Measurements from ENCODE around the gene CDHR2.
A peak's percentile ranks its signal among the peaks of the same experiment; 100 is the strongest.

Gene CDHR2

GRCh38 chr5:176616511-176616910 lies 67.4 kb downstream of the CDHR2 start:
- DNase-seq (ENCODE audit: low read depth in 2 of 2, low spot score in 1 of 2) = no peak

DNA sequence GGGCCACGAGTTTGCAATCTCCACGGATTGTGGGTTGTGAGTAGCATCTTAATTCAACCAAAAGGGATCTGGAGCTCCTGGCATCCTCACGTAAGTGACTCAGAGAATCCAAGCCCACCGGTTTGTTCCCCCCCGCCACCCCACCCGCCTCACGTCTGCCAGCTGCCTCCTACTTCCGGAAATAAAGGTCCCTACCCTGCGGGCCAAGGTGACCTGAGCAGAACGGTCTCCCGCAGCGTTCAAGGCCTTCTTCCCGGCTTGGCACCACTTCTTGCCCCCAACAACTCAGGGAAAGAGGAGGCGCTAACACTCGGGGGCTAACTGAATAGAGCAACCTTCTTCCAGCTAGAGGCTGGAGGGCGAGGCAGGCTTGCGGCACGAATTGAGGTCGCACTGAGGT lies 69.6 kb downstream of the CDHR2 start:
- no peak for DNase-seq (ENCODE audit: low read depth in 2 of 2, low spot score in 1 of 2)

DNA sequence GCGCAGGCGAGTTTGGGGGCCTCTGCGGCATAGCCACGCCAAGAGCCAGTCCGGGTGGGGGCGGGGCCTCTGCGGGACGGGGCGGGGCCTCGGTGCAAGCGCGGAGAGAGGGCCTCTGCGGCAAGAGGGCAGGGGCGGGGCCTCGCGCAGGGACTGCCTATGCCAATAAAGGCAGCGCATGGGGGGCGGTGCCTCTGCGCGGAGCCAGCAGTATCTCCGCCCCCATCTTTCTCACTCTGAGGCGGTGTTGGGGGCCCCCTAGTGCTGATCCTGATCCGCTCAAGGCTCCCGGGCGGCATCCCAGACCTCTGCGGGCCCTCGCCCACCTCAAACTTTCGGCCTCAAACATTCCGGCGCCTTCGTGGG lies 70.0 kb downstream of the CDHR2 start:
- DNase-seq (ENCODE audit: low read depth in 2 of 2, low spot score in 1 of 2) = peak; percentile 47 to 65

DNA sequence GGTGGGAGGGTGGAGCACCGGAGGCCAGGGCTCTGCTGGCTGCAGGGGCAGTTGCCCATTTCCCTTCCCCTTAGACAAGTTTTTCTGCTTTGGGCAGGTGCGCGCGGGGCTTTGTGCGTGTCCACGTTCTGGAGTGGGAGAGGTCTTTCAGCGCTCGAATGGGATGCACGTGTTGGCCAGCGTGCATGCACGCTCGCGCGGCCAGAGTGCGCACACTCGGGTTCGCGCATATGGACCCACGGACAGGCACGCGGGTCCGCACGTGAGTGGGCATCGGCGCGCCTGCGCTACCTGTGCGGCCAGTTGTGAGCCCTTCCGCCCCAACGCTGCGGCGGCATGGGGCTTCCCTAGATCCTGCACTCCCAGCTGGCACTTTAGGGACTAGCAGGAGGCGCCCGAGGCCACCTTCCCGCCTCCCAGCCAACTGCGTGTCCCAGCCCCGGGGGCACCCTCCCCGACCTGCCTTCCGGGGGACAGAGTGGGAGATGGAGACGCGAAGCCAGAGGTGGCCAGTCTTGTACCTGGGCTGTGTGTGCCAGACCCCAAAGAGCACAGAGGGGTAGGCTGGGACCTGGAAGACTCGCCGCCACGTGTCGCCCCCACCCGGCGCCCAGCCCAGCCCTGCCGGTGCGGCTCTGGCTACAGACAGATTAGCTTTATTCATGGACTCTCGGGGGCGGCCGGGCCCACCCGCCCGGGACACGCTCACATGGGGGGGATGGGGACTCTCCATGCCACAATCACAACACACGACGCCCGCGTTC lies 70.6 kb downstream of the CDHR2 start:
- DNase-seq (ENCODE audit: low read depth in 2 of 2, low spot score in 1 of 2) = no peak

DNA sequence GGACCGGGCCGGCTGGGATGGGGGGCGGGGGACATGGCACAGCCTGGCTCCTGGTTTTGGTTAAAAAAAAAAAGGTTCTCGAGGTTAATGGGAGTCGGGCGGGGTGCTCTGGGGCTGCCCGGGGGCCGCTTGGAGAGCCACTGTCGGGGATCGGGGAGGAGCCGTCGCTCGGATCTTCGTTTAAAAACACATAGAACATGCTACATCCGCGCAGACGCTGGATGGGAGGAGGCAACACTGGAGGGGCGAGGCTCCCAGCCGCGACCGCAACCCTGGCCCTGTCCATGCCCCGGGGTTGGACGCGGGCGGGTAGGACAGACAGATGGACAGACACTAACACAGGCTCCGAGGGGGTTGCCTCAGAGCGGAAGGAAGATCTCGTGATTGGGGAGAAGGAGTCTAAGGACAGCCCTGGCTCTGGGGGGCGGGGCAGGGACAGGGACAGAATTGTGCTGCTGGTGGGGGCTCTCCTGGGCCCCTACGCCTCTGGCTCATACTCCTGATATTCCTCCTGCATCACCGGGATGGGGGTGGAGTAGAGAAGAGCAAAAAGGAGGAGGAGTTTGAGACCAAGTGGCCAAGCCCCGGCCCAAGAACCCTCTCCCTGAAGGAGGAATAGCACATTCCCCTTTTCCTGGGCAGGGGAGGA lies 71.3 kb downstream of the CDHR2 start:
- no peak for DNase-seq (ENCODE audit: low read depth in 2 of 2, low spot score in 1 of 2)

DNA sequence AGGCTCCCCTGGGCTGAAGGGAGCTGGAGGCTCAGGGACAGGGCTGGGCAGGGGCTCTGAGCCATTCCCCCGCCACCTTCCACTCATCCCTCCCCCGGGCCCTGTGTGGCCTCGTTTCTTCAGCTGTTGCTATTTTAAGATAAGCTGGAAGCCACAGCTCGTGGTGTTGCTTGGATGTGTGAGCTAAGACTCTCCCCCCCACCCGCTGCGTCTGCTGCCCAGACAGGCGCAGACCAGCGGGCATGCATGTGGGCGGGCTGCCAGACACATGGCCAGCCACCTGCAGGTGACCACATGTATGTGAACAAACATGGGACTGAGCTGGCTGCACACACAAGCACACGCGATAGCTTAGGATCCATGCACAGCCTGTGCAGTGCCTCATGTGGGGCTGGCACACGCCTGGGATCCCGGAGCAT lies 72.5 kb downstream of the CDHR2 start:
- no peak for DNase-seq (ENCODE audit: low read depth in 2 of 2, low spot score in 1 of 2)

DNA sequence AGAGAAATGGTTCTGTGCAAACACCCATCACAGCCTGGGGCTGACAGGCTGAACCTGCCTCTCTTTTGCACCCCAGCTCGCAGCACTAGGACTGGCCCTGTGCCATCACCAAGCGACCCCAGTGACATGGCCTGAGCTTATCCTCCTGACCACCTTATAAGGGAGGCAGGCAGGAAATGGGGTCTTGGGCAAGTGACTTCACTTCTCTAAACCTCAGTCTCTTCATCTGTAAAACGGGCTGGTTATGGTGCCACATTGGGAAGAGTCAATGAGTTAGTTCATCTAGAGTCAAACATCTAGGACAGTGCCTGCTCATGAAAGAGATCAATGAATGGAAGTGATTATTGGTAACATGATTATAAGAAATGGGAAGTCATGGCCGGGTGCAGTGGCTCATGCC lies 75.0 kb downstream of the CDHR2 start:
- DNase-seq (ENCODE audit: low read depth in 2 of 2, low spot score in 1 of 2) = no peak

DNA sequence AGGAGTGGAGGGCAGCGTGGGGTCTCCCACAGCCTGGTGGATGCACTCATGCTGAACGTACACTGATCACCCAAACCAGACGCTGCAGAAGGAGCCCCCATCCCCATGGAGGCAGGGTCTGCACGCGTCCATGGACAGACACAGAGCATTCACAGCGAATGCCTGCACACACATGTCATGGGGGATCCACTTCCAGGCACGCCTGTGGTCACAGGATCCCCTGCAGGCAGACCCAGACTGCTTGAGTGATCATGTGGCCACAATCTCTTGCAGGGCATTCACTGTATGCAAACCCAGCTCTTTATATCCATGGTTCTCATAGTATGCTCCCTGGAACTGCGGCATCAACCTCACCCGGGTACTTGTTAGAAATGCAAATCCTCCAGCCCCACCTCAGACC lies 75.8 kb downstream of the CDHR2 start:
- DNase-seq (ENCODE audit: low read depth in 2 of 2, low spot score in 1 of 2) = no peak

GRCh38 chr5:176625512-176625911 lies 76.4 kb downstream of the CDHR2 start:
- DNase-seq (ENCODE audit: low read depth in 2 of 2, low spot score in 1 of 2) = no peak

- DNase-seq (ENCODE audit: low read depth in 2 of 2, low spot score in 1 of 2) = no peak
These were observed 77.1 kb downstream of the CDHR2 start for GRCh38 chr5:176625966-176626875.

DNA sequence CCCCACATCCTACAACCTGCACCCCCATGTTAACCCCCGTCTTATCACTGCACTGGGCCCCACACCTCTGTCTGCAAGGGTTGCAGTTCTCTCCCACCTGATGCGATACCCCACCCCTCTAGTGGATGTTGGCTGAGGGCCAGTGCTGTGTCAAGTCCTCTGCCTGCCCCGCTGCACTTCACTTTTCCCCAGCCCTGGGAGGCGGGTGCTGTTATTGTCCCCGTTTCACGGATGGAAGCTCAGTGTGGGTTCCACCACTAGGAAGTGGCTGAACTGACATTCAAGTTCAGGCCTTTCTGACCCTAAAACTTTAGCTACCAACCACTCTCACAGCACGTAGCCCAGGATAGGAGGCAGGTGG lies 77.7 kb downstream of the CDHR2 start:
- DNase-seq (ENCODE audit: low read depth in 2 of 2, low spot score in 1 of 2) = no peak

GRCh38 chr5:176627582-176627981 lies 78.4 kb downstream of the CDHR2 start:
- no peak for DNase-seq (ENCODE audit: low read depth in 2 of 2, low spot score in 1 of 2)

DNA sequence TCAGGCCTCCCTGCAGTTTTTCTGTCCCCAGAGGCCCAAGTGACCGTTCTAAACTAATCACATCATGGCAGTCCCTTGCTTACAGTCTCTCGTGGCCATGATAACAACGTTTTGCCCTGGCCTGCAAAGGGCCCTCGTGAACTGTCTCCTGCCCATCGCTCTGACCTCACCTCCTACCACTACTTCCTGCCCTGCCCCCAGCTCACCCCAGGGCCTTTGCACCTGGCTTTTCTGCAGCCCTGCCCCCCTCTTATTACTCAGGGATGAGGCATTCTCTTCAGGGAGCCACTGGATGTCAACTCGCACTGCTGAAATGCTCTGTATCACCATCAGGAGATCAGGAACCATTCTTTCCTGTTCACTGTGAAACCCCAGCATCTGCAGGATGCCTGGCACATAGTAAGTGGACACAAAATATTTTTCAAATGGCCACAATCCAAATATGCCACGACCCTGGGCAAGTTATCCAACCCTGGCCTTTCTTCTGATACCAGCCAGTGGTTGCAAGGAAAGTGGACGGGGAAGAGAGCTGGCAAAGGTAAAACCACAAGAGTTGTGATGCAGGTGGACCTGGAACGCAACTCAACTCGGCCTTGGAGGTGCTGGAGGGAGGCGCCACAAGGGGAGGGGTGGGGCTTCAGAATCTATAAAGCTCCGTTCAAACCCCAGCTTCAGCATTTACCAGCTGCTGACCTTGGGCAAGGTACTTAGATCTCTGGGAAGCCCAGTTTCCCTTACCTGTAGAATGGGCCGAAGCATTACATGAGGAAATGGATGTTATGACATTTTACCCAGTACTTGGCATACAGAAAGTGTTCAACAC lies 79.5 kb downstream of the CDHR2 start:
- no peak for DNase-seq (ENCODE audit: low read depth in 2 of 2, low spot score in 1 of 2)

DNA sequence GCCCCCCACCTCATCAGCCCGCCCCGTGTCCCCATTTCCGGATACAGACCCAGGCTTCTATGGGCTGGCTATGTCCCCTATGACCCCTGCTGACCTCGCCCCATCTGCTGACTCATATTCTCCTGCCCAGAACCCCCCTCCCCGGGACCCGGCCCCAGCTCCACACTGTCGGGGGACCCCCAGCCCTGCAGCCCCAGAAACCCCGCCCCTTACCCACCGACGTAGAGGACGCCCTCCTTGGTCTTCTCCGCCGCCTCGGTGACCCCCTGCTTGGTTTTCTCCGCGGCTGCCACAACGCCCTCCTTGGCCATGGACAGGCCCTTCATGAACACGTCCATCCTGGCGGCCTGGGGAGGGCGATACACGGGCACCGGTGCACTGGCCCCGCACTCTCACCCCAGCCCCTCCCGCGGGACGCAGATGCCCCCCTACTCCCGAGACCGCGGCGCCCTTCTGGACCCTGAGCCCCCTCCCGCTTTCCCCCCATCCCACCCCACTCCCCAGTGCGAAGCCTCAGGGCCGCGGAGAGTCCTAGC lies 80.2 kb downstream of the CDHR2 start:
- no peak for DNase-seq (ENCODE audit: low read depth in 2 of 2, low spot score in 1 of 2)

DNA sequence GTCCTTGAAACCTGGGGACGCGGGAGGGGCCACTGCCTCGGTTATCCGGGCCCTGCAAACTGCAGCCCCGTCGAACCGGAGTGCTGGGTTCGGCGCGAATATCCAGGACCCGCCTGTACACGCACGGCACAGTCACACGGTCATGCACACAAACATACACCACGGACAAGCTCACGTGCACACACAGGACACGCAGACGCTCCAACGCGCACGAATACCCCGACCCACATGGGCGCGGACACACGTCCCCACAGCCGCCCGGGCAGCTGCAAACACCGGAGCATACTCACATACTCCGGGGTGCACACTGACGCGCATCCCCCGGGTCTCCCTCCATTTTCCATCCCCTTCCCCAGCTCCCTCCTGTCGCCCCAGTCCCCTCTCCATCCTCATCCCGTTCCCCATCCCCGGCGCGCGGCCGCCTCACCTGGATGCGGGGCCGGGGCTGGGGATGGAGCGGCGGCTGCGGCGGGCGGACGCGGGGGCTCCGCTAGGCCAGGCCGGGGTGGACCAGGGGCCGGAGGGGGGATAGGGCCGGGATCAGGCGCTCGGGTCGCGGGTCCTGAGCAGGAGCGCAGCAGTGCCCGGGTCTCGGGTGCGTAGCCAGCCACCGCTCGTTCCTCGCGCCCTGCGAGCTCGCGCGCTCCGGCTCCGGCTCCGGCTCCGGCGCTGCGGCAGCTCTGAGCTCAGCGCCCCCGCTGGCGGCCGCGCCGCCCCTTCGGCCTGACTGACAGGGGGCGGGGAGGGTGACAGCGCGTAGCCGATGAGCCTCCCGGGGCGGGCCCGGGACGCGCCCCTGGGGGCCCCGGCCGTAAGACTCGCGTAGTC lies 80.9 kb downstream of the CDHR2 start, which contains the start of the genes EIF4E1B and SNCB:
TSS of gene EIF4E1B (plus strand) at position 823 of the 828 bp plus-strand sequence. CDS start 12,113 bp downstream, outside the sequence.
TSS of gene SNCB (minus strand) at position 682 of the 828 bp plus-strand sequence. CDS start 880 bp downstream, outside the sequence.
- peak in 1 of 2 donors; percentile 31 for DNase-seq (ENCODE audit: low read depth in 2 of 2, low spot score in 1 of 2)

GRCh38 chr5:176630681-176631222 lies 81.6 kb downstream of the CDHR2 start:
- DNase-seq (ENCODE audit: low read depth in 2 of 2, low spot score in 1 of 2) = no peak

GRCh38 chr5:176631383-176632200 lies 82.5 kb downstream of the CDHR2 start:
- DNase-seq (ENCODE audit: low read depth in 2 of 2, low spot score in 1 of 2) = no peak

- DNase-seq (ENCODE audit: low read depth in 2 of 2, low spot score in 1 of 2) = no peak
These were observed 83.6 kb downstream of the CDHR2 start for GRCh38 chr5:176632745-176633144.
